ENCODE data around the gene IGFBP5.

DNA sequence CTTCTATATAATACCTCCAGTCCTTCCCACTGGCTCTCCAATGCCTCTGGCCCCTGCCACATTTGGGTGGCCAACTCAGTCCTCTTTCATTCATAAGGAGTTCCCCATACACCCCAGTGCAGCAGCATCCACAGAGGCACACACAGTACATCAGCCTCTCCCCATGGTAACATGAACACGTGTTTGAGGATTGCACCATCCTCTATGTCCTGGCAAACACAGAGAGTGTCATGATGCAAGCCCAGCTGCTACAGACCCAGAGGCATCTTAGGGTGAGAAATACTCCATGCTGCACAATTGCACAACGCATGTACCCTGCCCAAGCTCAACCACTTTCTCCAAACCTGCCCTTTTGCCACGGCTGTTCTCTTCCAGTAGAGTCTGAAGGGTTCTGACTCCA is 11.5 kb downstream of the IGFBP5 start:
- TF ChIP-seq, protein P1, sequence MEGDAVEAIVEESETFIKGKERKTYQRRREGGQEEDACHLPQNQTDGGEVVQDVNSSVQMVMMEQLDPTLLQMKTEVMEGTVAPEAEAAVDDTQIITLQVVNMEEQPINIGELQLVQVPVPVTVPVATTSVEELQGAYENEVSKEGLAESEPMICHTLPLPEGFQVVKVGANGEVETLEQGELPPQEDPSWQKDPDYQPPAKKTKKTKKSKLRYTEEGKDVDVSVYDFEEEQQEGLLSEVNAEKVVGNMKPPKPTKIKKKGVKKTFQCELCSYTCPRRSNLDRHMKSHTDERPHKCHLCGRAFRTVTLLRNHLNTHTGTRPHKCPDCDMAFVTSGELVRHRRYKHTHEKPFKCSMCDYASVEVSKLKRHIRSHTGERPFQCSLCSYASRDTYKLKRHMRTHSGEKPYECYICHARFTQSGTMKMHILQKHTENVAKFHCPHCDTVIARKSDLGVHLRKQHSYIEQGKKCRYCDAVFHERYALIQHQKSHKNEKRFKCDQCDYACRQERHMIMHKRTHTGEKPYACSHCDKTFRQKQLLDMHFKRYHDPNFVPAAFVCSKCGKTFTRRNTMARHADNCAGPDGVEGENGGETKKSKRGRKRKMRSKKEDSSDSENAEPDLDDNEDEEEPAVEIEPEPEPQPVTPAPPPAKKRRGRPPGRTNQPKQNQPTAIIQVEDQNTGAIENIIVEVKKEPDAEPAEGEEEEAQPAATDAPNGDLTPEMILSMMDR (IDR thresholded peaks at IDR 0.05; ENCODE audit: low read depth, low read length, poor library complexity, severe bottlenecking) = no peak
- TF ChIP-seq EZH2phosphoT487 (IDR thresholded peaks at IDR 0.05; ENCODE audit: borderline replicate concordance, low read length) = no peak

Data from DOHH2 (cell line).